Hepatocyte (in vitro differentiated cells): Measurements from ENCODE around the gene CCDC9B.

Experiments used
- CTCF ChIP-seq: fragments of 200-600 bp; sonication (generic); IDR thresholded peaks from 2 replicates; pipeline ENCODE4 v1.5.1; 2016; ENCODE audit warnings: antibody characterized with exemption, mild to moderate bottlenecking; ENCODE audit not compliant: poor library complexity
- EZH2phosphoT487 ChIP-seq: fragments of 200-600 bp; sonication (generic); IDR thresholded peaks from one replicate; pipeline ENCODE4 v1.6.1; 2018; ENCODE audit warnings: antibody characterized with exemption, mild to moderate bottlenecking, low read depth, moderate library complexity; ENCODE audit not compliant: unreplicated experiment, severe bottlenecking

GRCh38 chr15:40340740-40341400 lies at the start of gene CCDC9B:
- TF ChIP-seq EZH2phosphoT487: no peak
- no peak for TF ChIP-seq CTCF
